ENCODE measurements around the gene OLIG2. TPM values are rescaled to one million over a fixed set of nuclear protein-coding genes. Genes with fewer than 3 reads are reported as not detected.

The OLIG2 gene
- total RNA-seq, 1 experiment from 2014 or later: not detected

DNA sequence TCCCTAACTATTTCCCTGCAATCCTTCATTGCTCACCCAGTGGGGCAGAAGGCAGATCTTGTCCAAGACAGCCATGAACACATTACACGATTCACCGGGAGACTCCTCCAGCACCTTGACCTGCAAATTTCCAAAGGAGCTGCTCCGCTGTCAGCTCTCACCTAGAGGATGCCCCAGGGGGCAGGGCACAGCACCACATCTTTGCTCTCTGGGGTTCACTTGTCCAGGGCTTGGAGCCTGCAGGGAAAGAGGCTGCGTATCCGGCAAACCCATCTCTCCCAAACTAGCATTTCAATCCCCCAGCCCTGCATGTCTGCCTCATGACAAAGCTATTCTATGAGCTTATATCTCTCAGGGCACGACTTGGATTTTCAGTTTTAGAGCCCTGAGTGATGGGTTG, 35.1 kb upstream of the OLIG2 start:
- peaks cover 54% of the 10 kb centered on the region for H3K27me3 ChIP-seq (ENCODE audit: insufficient read depth, low read length)

More for the DNA sequence above, 35.1 kb upstream of the OLIG2 start:
- no peaks in the 10 kb centered on the region for H3K4me1 ChIP-seq (ENCODE audit: control insufficient read depth in 1 of 2, insufficient read depth in 2 of 2, low read length in 2 of 2)
- H3K27ac ChIP-seq (ENCODE audit: low read depth, low read length): no peak overlapping the region
- H2AFZ ChIP-seq (ENCODE audit: low read depth, low read length, poor library complexity, severe bottlenecking): no peak overlapping the region
- TF ChIP-seq, protein P1, sequence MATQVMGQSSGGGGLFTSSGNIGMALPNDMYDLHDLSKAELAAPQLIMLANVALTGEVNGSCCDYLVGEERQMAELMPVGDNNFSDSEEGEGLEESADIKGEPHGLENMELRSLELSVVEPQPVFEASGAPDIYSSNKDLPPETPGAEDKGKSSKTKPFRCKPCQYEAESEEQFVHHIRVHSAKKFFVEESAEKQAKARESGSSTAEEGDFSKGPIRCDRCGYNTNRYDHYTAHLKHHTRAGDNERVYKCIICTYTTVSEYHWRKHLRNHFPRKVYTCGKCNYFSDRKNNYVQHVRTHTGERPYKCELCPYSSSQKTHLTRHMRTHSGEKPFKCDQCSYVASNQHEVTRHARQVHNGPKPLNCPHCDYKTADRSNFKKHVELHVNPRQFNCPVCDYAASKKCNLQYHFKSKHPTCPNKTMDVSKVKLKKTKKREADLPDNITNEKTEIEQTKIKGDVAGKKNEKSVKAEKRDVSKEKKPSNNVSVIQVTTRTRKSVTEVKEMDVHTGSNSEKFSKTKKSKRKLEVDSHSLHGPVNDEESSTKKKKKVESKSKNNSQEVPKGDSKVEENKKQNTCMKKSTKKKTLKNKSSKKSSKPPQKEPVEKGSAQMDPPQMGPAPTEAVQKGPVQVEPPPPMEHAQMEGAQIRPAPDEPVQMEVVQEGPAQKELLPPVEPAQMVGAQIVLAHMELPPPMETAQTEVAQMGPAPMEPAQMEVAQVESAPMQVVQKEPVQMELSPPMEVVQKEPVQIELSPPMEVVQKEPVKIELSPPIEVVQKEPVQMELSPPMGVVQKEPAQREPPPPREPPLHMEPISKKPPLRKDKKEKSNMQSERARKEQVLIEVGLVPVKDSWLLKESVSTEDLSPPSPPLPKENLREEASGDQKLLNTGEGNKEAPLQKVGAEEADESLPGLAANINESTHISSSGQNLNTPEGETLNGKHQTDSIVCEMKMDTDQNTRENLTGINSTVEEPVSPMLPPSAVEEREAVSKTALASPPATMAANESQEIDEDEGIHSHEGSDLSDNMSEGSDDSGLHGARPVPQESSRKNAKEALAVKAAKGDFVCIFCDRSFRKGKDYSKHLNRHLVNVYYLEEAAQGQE (IDR thresholded peaks at IDR 0.05; ENCODE audit: low read depth): no peak
- TF ChIP-seq ZFX (IDR thresholded peaks at IDR 0.05) (no peak), POLR2A (IDR thresholded peaks at IDR 0.05; ENCODE audit: borderline replicate concordance, extremely low read depth, insufficient read depth, insufficient read length) (no peak), POLR2AphosphoS5 (IDR thresholded peaks at IDR 0.05; ENCODE audit: low read depth, low read length) (no peak), RAD21 (IDR thresholded peaks at IDR 0.05; ENCODE audit: low read depth) (no peak), ATF3 (IDR thresholded peaks at IDR 0.05) (no peak), SIN3A (IDR thresholded peaks at IDR 0.05; ENCODE audit: low read depth) (no peak), ZBTB33 (IDR thresholded peaks at IDR 0.05; ENCODE audit: extremely low read depth, insufficient replicate concordance, low read length) (no peak), CEBPB (IDR thresholded peaks at IDR 0.05; ENCODE audit: low read depth) (no peak), ELF1 (IDR thresholded peaks at IDR 0.05; ENCODE audit: borderline replicate concordance, low read depth) (no peak), ZNF274 (IDR thresholded peaks at IDR 0.05; ENCODE audit: low read depth, low read length) (no peak)
- TF ChIP-seq, protein P2, sequence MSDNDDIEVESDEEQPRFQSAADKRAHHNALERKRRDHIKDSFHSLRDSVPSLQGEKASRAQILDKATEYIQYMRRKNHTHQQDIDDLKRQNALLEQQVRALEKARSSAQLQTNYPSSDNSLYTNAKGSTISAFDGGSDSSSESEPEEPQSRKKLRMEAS (IDR thresholded peaks at IDR 0.05): no peak
- RAD21 ChIA-PET (ENCODE audit: low non-redundant PET in 1 of 2, low total read pairs in 2 of 2, uncharacterized antibody in 2 of 2, unreplicated experiment in 2 of 2): no interaction called here
- H3K9me2 ChIP-seq (ENCODE audit: insufficient read depth): no peaks in the 10 kb centered on the region
- H3K79me2 ChIP-seq (ENCODE audit: insufficient read depth, low read length): no peaks in the 10 kb centered on the region
- no peaks in the 10 kb centered on the region for H4K20me1 ChIP-seq (ENCODE audit: insufficient read depth)
- H3K36me3 ChIP-seq (ENCODE audit: control insufficient read depth in 1 of 2, insufficient read depth in 2 of 2, low read length in 2 of 2): no peaks in the 10 kb centered on the region
- no TSS peak for BruUV-seq (replicated peaks)
- no peaks in the 10 kb centered on the region for H3K9me3 ChIP-seq (ENCODE audit: control insufficient read depth in 1 of 2, insufficient read depth in 1 of 2, low read depth in 1 of 2, low read length in 2 of 2)
- intact Hi-C loops (cut with micrococcal nuclease): no loop called here
- H3K4me3 ChIP-seq (replicated peaks in 1 of 2; ENCODE audit: low read depth in 1 of 2, low read length in 2 of 2): no peak overlapping the region
- POLR2A ChIA-PET: no interaction called here
- ATAC-seq: no peak
- H3K9ac ChIP-seq (ENCODE audit: low read length): no peak overlapping the region
- DNase-seq (ENCODE audit: low read depth, low spot score): no peak
- H3K4me2 ChIP-seq (ENCODE audit: low read length): no peak overlapping the region
- CTCF ChIA-PET: interaction anchor here (1.2 kb wide), 1 partner anchor 206 kb away, joined by 3 read pairs; no protein-coding TSS in a partner anchor
